ENCODE data around the gene SLC35F1.

DNA sequence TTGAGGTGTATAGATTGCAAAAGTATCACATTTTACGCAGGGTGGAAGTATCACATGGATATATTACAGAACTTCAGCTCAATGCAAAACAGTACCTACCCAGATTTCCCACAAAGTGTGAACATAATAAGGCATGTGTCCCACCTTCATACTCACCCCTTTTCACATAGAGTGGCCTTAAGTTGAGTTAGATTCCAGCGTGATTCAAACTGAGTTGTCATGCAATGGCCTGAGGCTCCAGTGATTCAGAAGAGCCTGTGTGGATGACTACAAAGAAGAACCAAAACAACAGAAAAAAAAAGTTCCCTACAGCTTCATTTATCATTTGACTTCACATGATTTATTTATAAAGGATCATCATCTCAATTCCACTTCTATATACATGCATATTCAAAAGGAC is 309.7 kb downstream of the SLC35F1 start:
- TF ChIP-seq, protein P1, sequence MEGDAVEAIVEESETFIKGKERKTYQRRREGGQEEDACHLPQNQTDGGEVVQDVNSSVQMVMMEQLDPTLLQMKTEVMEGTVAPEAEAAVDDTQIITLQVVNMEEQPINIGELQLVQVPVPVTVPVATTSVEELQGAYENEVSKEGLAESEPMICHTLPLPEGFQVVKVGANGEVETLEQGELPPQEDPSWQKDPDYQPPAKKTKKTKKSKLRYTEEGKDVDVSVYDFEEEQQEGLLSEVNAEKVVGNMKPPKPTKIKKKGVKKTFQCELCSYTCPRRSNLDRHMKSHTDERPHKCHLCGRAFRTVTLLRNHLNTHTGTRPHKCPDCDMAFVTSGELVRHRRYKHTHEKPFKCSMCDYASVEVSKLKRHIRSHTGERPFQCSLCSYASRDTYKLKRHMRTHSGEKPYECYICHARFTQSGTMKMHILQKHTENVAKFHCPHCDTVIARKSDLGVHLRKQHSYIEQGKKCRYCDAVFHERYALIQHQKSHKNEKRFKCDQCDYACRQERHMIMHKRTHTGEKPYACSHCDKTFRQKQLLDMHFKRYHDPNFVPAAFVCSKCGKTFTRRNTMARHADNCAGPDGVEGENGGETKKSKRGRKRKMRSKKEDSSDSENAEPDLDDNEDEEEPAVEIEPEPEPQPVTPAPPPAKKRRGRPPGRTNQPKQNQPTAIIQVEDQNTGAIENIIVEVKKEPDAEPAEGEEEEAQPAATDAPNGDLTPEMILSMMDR (conservative IDR thresholded peaks at IDR 0.05 in 1 of 2, IDR thresholded peaks at IDR 0.05 in 1 of 2; ENCODE audit: low read depth in 1 of 2, low read length in 2 of 2): no peak
- TF ChIP-seq EZH2 (IDR thresholded peaks at IDR 0.05; ENCODE audit: low read length, missing control alignments): no peak
